Measurements from ENCODE around the gene GCLC. TPM values are rescaled to one million over a fixed set of nuclear protein-coding genes. Genes with fewer than 3 reads are reported as not detected.

Gene GCLC
- total RNA-seq, 1 experiment from 2014 or later = 88.9 TPM

- no peak overlapping the region for H3K27ac Mint-ChIP-seq (ENCODE audit: unreplicated experiment)
- Histone ChIP-seq H3K27me3 (replicated peaks; ENCODE audit: control insufficient read depth, insufficient read depth, low read length) (no peaks in the 10 kb centered on the region), H3K4me3 (ENCODE audit: low read depth, low read length) (no peak overlapping the region), H3K4me1 (no peaks in the 10 kb centered on the region), H3K9me3 (no peaks in the 10 kb centered on the region), H3K36me3 (ENCODE audit: control insufficient read depth, insufficient read depth, low read length) (no peaks in the 10 kb centered on the region)
- H3K4me1 Mint-ChIP-seq (ENCODE audit: low read depth, unreplicated experiment) = no peaks in the 10 kb centered on the region
- H3K4me3 Mint-ChIP-seq (ENCODE audit: unreplicated experiment) = no peak overlapping the region
- H3K27me3 Mint-ChIP-seq (ENCODE audit: insufficient read depth, unreplicated experiment) = no peaks in the 10 kb centered on the region
- H3K9me3 Mint-ChIP-seq (ENCODE audit: unreplicated experiment) = no peaks in the 10 kb centered on the region
- intact Hi-C loops (cut with micrococcal nuclease; ENCODE audit: unreplicated experiment) = loop anchor here (1.0 to 10.0 kb wide), 5 partner anchors 54 to 461 kb away; partner anchors contain the start of gene GCLC
- no peak for DNase-seq
- ChIA-PET POLR2A (interaction anchor here (0.6 to 1.1 kb wide), 2 partner anchors 158 to 797 kb away, joined by 3 to 6 read pairs; no protein-coding TSS in a partner anchor), CTCF (interaction anchor here (0.5 to 2.2 kb wide), 17 partner anchors 10 to 462 kb away, joined by 3 to 29 read pairs (median 4); no protein-coding TSS in a partner anchor)
- TF ChIP-seq, protein P1, sequence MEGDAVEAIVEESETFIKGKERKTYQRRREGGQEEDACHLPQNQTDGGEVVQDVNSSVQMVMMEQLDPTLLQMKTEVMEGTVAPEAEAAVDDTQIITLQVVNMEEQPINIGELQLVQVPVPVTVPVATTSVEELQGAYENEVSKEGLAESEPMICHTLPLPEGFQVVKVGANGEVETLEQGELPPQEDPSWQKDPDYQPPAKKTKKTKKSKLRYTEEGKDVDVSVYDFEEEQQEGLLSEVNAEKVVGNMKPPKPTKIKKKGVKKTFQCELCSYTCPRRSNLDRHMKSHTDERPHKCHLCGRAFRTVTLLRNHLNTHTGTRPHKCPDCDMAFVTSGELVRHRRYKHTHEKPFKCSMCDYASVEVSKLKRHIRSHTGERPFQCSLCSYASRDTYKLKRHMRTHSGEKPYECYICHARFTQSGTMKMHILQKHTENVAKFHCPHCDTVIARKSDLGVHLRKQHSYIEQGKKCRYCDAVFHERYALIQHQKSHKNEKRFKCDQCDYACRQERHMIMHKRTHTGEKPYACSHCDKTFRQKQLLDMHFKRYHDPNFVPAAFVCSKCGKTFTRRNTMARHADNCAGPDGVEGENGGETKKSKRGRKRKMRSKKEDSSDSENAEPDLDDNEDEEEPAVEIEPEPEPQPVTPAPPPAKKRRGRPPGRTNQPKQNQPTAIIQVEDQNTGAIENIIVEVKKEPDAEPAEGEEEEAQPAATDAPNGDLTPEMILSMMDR (IDR thresholded peaks at IDR 0.05; ENCODE audit: insufficient read depth in 1 of 2, low read depth in 1 of 2, low read length in 1 of 2, severe bottlenecking in 1 of 2, unreplicated experiment in 1 of 2) = no peak
- peaks cover 15% of the 10 kb centered on the region for H3K36me3 Mint-ChIP-seq (ENCODE audit: insufficient read depth, unreplicated experiment)
- no TSS peak for BruUV-seq (replicated peaks)
Measured at GRCh38 chr6:53493635-53494025, 51.3 kb downstream of the GCLC start.

DNA sequence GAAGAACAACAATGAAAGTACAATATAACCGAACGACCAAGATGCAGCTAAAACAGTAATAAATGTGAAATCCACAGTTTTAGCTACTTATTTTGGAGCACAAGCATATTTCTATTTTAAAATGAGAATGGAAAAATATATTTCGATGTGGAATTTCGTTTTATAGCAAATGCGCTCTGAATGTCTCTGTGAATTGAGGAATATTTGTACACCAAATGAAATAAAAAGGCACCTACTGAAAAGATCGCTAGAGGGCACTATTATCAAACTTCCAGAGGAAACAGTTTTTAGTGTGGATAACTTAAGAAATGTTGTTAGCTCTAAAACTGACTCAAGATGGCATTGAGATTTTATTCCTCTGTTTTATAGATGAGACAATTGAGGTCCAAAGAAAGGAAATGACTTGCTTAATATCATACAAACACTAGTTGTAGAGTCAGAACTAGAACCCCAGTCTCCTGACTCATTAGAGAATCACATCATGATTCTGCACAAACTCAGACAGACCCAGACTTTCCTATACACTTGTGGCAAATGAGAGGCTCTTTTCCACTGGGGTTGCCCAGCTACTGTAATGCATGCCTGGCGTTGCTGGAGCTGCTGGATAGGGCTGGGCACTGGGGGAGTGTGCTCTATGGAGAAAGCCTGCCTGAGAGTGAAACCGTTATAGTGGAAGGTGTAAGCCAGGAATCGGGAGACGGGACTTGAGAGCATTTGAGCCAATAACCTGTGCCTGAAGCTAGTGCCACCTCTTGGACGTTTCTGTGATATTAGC lies 51.9 kb downstream of the GCLC start:
- H3K27me3 Mint-ChIP-seq (ENCODE audit: insufficient read depth, unreplicated experiment) = no peaks in the 10 kb centered on the region
- no peaks in the 10 kb centered on the region for H3K9me3 Mint-ChIP-seq (ENCODE audit: unreplicated experiment)
- H3K36me3 ChIP-seq (ENCODE audit: control insufficient read depth, insufficient read depth, low read length) = no peaks in the 10 kb centered on the region
- TF ChIP-seq, protein P1 (IDR thresholded peaks at IDR 0.05; ENCODE audit: insufficient read depth in 1 of 2, low read depth in 1 of 2, low read length in 1 of 2, severe bottlenecking in 1 of 2, unreplicated experiment in 1 of 2) = peak; percentile 48 to 65
- CTCF ChIA-PET = interaction anchor here (0.5 to 2.2 kb wide), 18 partner anchors 9 to 463 kb away, joined by 3 to 29 read pairs (median 4); no protein-coding TSS in a partner anchor
- peaks cover under 1% of the 10 kb centered on the region for H3K4me1 Mint-ChIP-seq (ENCODE audit: low read depth, unreplicated experiment)
- no peaks in the 10 kb centered on the region for H3K4me1 ChIP-seq
- H3K4me3 Mint-ChIP-seq (ENCODE audit: unreplicated experiment) = no peak overlapping the region
- BruUV-seq (replicated peaks) = no TSS peak
- intact Hi-C loops (cut with micrococcal nuclease; ENCODE audit: unreplicated experiment) = loop anchor here (1.0 to 10.0 kb wide), 5 partner anchors 54 to 462 kb away; partner anchors contain the start of gene GCLC
- no peaks in the 10 kb centered on the region for H3K9me3 ChIP-seq
- peaks cover 11% of the 10 kb centered on the region for H3K36me3 Mint-ChIP-seq (ENCODE audit: insufficient read depth, unreplicated experiment)
- H3K27me3 ChIP-seq (replicated peaks; ENCODE audit: control insufficient read depth, insufficient read depth, low read length) = no peaks in the 10 kb centered on the region
- no peak overlapping the region for H3K27ac Mint-ChIP-seq (ENCODE audit: unreplicated experiment)
- no peak overlapping the region for H3K4me3 ChIP-seq (ENCODE audit: low read depth, low read length)
- POLR2A ChIA-PET = interaction anchor here (0.6 to 1.1 kb wide), 2 partner anchors 159 to 797 kb away, joined by 3 to 6 read pairs; no protein-coding TSS in a partner anchor
- DNase-seq = peak; percentile 34 to 50

DNA sequence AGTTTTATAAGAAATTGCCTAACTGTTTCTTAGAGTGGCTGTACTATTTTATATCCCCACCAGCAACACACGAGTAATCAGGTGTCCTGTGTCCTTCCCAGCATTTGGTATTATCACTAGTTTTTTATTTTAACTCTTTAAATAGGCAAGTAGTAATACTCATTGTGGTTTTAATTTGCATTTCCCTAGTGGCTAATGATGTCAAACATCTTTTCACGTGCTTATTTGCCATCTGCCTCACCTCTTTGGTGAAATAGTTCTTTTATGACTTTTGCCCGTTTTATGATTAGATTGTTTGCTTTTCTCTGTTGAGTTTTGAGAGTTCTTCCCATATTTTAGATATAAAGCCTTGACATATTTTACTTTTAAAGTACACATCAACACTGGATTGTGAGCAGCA lies 57.8 kb downstream of the GCLC start:
- Mint-ChIP-seq H3K27ac (ENCODE audit: unreplicated experiment) (no peak overlapping the region), H3K27me3 (ENCODE audit: insufficient read depth, unreplicated experiment) (no peaks in the 10 kb centered on the region), H3K4me3 (ENCODE audit: unreplicated experiment) (no peak overlapping the region), H3K36me3 (ENCODE audit: insufficient read depth, unreplicated experiment) (no peaks in the 10 kb centered on the region), H3K4me1 (ENCODE audit: low read depth, unreplicated experiment) (peaks cover 12% of the 10 kb centered on the region), H3K9me3 (ENCODE audit: unreplicated experiment) (no peaks in the 10 kb centered on the region)
- H3K9me3 ChIP-seq = no peaks in the 10 kb centered on the region
- CTCF ChIA-PET = no interaction called here
- intact Hi-C loops (cut with micrococcal nuclease; ENCODE audit: unreplicated experiment) = no loop called here
- no TSS peak for BruUV-seq (replicated peaks)
- DNase-seq = no peak
- no peak overlapping the region for H3K4me3 ChIP-seq (ENCODE audit: low read depth, low read length)
- POLR2A ChIA-PET = no interaction called here
- H3K27me3 ChIP-seq (replicated peaks; ENCODE audit: control insufficient read depth, insufficient read depth, low read length) = no peaks in the 10 kb centered on the region; the same call in 1 of the 2 replicates
- no peaks in the 10 kb centered on the region for H3K36me3 ChIP-seq (ENCODE audit: control insufficient read depth, insufficient read depth, low read length)
- H3K4me1 ChIP-seq = peaks cover 8% of the 10 kb centered on the region; the same call in 1 of the 2 replicates
- TF ChIP-seq, protein P1 (IDR thresholded peaks at IDR 0.05; ENCODE audit: insufficient read depth in 1 of 2, low read depth in 1 of 2, low read length in 1 of 2, severe bottlenecking in 1 of 2, unreplicated experiment in 1 of 2) = no peak
